PFSK-1 (cell line): ENCODE data around the gene APOH.

Source experiments
- FOXP2 ChIP-seq: optimal IDR thresholded peaks from 2 replicates; pipeline ENCODE3; 2011; ENCODE audit warnings: borderline replicate concordance, control low read depth, inconsistent platforms; ENCODE audit not compliant: insufficient read depth; ENCODE audit errors: extremely low read length, extremely low read depth
- POLR2AphosphoS5 ChIP-seq: IDR thresholded peaks from 2 replicates; pipeline ENCODE4 v1.6.1; 2012; ENCODE audit warnings: low read depth, mild to moderate bottlenecking, control low read depth, low read length, moderate library complexity
- REST ChIP-seq, 2 experiments: IDR thresholded peaks; 2 replicates each; pipeline versions ENCODE4 v1.6.1 to v1.8.0; 2011 to 2012; ENCODE audit warnings: low read depth in 2 of 2, low read length in 2 of 2, control low read depth in 1 of 2, inconsistent platforms in 1 of 2, mild to moderate bottlenecking in 1 of 2, moderate library complexity in 1 of 2; ENCODE audit not compliant: insufficient read depth in 1 of 2
- SIN3A ChIP-seq: IDR thresholded peaks from 2 replicates; pipeline ENCODE4 v1.6.1; 2012; ENCODE audit warnings: mild to moderate bottlenecking, low read length, moderate library complexity, borderline replicate concordance; ENCODE audit not compliant: insufficient read depth
- TAF1 ChIP-seq: IDR thresholded peaks from 2 replicates; pipeline ENCODE4 v1.6.1; 2012; ENCODE audit warnings: low read length, control low read depth, borderline replicate concordance; ENCODE audit not compliant: insufficient read depth

DNA sequence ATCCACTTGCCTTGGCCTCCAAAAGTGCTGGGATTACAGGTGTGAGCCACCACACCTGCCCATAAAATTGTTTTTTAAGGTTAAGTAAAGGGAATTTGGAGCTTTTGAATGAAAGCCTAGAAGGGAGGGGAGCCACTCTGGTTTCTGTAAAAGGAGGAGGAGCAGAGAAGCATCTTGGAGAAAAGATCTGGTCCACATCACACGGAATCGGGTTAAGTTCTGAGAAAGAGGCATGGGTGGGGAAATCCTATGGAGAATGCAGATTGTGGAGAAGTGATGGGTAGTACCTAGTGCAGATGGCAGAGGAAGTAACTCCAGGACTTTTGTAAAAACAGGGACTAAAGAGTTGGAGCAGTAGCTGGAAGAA is 19.0 kb downstream of the APOH start:
- TF ChIP-seq TAF1 (no peak), REST (IDR thresholded peaks at IDR 0.05; ENCODE audit: insufficient read depth in 1 of 2, low read depth in 2 of 2, low read length in 2 of 2) (no peak), POLR2AphosphoS5 (no peak), SIN3A (no peak), FOXP2 (no peak)
